Loucy (cell line): ENCODE data around the gene GTF2IRD1.

Experiments used
- CTCF ChIP-seq: fragments of 200-600 bp; sonication (generic); conservative IDR thresholded peaks from 2 replicates; pipeline ENCODE4 v1.5.1; 2014; ENCODE audit warnings: mild to moderate bottlenecking, antibody characterized with exemption, low read length
- EZH2phosphoT487 ChIP-seq: fragments of 200-600 bp; IDR thresholded peaks from 2 replicates; pipeline ENCODE4 v1.6.1; 2018; ENCODE audit warnings: antibody characterized with exemption, mild to moderate bottlenecking, moderate library complexity, borderline replicate concordance

DNA sequence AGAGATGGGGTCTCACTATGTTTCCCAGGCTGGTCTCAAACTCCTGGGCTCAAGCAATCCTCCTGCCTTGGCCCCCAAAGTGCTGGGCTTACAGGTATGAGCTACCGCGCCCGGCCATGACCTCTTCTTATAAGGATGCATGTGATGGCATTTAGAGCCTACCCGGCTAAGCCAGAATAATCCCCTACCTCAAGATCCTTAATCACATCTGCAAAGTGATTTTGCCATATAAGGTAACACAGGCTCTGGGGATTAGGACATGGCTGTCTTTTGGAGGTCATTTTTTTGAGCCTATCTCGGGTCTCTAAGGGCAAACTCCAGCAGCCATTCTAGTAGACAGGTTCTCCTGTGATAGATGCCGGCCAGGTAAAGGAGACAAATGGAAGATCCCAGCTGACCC lies 39.6 kb downstream of the GTF2IRD1 start:
- TF ChIP-seq CTCF = no peak
- no peak for TF ChIP-seq EZH2phosphoT487
